Limb (tissue), 2 donors: ENCODE data around the gene VILL.
A peak's percentile ranks its signal among the peaks of the same experiment; 100 is the strongest.
"Not testable (repeated sequence)": the region's sequence is repeated elsewhere in the genome, so short reads cannot be mapped to it uniquely, and the experiment has no call there.

ENCODE experiments used
- DNase-seq, 2 donors: peaks; one replicate each; pipeline ENCODE4 v3.0.0-alpha.2; 2016; ENCODE audit errors: extremely low spot score in 2 of 2

Gene VILL

DNA sequence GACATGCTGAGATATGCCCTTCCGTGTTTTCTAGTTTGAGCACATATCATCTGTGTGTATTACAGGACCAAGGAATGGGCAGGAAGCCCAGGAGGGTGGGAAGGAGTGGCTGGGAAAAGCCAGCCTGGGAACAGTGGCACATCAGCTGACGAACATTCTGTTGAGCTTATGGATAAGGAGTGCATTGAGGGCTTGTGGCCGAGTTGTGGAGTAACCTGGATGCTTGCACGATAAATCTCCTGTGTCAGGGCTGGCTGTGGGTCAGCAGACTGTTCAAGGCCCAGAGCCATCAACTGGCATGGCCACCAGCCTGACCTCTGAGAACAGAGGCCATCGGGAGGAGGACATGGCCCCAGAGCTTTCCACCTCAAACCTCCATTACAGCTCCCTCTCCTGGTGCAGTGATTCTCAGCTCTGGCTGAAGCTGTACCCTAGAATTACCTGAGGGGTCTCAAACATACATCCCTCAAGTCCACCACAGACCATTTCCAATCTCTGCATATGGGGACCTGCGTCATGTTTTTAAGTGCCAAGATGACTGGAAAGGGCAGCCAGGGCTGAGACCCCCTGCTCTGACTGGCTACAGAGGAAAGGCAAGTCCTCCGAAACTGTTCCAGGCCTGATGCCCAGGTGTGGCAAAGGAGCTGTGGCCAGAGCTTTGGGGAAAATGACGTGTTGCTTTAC is 4.8 kb upstream of the VILL start:
- peak in 1 of 2 donors; percentile 21 for DNase-seq

GRCh38 chr3:37986479-37987314 is 3.9 kb upstream of the VILL start:
- DNase-seq = no peak

DNA sequence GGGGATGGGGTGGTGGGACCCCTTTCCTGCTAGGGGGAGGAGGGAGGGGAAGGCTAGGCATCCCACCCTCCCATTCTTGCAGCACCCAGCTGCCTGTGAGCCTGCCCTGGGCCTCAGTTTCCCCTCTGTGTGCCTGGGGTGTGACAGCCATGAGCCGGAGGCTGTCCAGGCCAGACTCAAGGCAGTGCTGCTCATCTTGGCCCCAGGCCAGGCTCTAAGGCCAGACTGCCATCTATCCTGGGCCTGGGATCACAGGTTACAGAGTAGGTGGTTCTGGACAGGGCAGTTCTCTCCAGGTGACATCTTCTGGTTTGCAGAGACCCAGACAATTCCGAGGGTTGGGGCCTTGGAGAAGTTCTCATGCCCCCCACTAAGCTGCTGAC is 3.3 kb upstream of the VILL start:
- no peak for DNase-seq

GRCh38 chr3:37987751-37988179 is 2.8 kb upstream of the VILL start:
- DNase-seq = no peak

- not testable (repeated sequence) for DNase-seq
These were observed 2.2 kb upstream of the VILL start for GRCh38 chr3:37988376-37988775.

DNA sequence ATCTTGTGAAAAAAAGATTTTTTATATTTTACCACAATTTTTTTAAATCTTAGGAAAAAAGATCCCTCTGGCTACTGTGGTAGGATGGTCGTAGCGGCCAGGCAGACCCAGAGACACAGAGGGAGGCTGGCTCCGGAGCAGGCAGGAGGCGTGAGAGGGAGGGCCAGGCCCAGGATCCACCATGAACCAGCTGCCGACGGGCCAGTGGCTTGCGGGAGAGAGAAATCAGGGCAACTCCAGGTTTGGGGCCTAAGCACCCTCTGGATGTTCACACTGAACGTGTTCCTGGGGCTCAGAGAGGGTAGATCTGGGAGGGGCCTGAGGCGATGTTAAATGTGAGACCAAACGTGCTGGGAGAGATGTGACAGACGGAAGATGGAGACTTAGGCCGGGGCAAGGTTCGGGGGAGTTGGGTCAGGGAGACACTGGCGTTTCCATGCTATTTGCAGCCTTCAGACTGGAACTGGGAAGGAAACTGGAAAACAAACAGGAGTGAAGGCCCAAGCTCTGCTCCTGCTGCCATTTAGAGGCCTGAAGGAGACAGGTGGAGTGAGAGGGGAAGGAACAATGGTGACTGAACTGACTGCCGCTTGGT is 1.6 kb upstream of the VILL start:
- DNase-seq = no peak

GRCh38 chr3:37989821-37990480 is 635 bp upstream of the VILL start:
- no peak for DNase-seq

DNA sequence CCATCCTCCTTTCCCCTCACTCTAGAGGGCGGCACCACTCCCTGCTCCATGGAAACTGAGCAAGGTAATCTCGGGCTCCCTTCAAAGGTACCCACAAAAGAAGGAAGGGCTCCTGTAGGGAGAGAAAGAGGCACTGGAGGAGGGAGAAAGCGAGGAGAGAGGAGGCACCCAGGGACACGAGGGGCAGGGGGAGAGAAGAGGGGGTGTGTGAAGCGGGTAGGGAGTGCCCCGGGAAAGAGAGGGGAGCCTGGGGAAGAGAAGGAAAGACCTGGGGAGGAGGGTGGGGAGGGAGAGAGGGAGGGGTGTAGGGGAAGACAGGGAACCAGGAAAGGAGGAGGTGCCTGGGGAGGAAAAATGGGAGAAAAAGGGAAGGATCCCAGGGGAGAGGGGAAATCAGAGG is 523 bp downstream of the VILL start:
- no peak for DNase-seq

DNA sequence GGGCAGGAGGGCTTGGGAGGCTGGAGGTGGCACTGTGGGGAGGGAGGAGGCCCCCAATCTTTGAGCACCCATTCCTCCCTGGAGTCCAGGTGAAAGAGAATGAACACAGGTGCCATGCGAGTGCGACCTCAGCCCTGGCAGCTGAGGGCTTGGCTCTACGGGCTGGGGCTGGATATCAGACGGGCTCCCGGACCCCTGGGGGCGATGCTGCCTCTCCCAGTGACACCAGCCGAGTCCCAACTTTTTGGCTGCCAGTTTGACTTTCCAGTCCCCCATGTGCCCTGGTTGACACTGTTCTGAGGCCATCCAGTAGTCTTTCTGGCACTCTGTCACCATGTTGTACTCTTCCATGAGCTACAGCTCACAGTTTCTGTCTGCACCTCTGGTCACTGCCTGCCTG is 1.2 kb downstream of the VILL start:
- peak in 1 of 2 donors; percentile 29 for DNase-seq

- DNase-seq = peak in 1 of 2 donors; percentile 18
These were observed 1.9 kb downstream of the VILL start for GRCh38 chr3:37992271-37993066.

- peak in 1 of 2 donors; percentile 13 for DNase-seq
These were observed 2.5 kb downstream of the VILL start for GRCh38 chr3:37993067-37993455.

DNA sequence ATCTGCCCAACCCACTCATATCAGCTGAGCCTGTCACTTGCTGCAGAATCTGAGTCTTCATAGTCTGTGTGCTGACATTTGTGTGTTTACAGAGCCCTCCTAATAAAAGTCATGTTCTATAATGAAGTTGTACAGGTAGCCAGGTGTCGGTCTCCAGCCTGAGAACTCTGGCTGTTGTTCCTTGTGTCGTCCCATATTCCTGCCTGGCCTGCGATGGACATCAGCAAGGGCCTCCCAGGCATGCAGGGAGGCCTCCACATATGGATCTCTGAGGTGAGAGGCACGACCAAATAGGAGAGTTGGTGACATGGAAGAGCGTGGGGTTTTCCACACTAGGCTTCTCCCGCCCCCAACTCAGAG is 2.9 kb downstream of the VILL start:
- no peak for DNase-seq

DNA sequence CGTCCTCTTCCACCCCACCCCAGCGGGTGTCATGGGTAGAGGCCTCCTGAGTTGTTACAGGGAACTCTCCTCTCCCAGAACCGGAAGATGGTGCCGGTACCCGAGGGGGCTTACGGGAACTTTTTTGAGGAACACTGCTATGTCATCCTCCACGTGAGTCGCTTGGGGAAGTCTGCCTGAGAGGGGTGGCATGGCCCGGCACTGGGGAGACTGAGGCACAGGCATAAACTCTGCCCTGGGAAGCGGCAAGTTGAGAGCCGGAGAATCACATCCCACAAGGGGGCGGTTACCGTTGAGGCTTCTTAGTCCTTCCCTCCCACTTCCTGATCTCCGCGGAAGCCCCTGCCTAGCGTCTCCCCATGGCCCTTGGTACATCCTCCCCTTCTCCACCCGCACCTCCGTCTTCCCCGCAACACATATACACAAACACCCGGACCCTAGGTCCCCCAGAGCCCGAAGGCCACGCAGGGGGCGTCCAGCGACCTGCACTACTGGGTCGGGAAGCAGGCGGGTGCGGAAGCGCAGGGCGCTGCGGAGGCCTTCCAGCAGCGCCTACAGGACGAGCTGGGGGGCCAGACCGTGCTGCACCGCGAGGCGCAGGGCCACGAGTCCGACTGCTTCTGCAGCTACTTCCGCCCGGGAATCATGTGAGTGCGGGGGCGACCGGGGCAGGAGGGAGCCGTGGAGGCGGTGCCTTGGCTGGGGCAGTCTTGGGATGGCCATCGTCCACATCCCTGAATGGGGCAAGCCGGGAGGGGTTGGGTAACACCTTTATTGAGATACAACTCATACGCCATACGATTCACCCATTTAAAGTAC is 3.4 kb downstream of the VILL start:
- peak; percentile 61 to 79 for DNase-seq

- DNase-seq = no peak
These were observed 4.0 kb downstream of the VILL start for GRCh38 chr3:37994639-37994972.

GRCh38 chr3:37995652-37996641 is 5.4 kb downstream of the VILL start:
- peak in 1 of 2 donors; percentile 15 for DNase-seq

GRCh38 chr3:37996785-37997301 is 6.3 kb downstream of the VILL start:
- DNase-seq = peak; percentile 68 to 84

DNA sequence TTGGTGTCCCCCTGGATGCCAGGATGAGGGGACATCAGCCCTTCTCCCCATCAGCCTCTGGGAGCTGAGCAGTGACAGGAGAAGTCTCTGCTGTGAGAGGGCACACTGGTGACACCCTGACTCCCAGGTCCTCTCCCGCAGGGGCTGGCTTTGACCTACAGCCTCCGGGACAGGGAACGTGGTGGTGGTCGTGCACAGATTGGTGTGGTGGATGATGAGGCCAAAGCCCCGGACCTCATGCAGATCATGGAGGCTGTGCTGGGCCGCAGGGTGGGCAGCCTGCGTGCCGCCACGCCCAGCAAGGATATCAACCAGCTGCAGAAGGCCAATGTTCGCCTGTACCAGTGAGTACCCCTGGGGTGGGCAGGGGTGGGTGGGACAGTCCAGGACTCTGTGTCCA is 6.8 kb downstream of the VILL start:
- no peak for DNase-seq

DNA sequence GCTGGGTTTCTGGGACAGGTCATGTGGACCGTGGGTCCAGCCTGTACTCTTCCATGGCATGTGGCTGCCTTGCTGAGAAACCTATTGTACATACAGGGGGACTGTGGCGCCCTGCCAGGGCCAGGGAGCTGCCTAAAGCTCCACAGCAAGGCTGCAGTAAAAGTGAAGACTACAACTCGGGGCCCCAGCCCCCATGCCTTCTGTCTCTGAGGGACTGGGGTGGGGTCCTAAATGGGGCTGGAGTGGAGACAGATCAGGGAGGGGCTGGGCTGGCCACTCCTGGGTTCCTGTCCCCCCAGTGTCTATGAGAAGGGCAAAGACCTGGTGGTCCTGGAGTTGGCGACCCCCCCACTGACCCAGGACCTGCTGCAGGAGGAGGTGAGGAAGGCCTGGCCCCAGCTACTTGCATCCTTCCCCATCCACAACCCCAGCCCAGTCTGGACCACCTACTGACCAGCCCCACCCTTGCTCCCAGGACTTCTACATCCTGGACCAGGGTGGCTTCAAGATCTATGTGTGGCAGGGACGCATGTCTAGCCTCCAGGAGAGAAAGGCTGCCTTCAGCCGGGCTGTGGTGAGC is 7.3 kb downstream of the VILL start:
- DNase-seq = no peak

DNA sequence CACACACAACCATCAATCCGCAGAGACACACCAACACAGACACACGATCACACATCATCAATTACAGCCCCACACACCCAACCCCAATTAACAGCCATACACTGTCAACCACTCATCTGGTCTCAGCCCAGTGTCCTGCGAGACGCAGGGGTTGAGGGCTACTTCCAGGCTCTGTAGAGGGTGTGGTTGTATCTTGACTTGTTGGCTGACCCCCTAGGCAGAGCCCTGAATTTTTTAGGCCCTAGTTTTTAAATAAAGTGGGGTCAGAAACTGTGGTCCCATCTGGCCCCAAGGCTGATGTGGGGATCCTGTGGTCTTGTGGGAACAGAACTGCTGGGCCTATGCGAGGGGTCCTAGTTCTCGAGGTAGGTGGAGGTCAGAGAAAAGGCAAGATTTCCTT is 9.2 kb downstream of the VILL start:
- no peak for DNase-seq
